HFF-Myc (cell line): ENCODE data around the gene FREM2.

Experiments
- DNase-seq: peaks from one replicate; pipeline ENCODE4 v3.0.0-alpha.2; 2011; ENCODE audit warnings: low read depth; ENCODE audit errors: extremely low read depth
- H3K4me3 ChIP-seq: replicated peaks from 2 replicates; pipeline ENCODE4 v1.5.1; 2011; ENCODE audit warnings: low read depth, mild to moderate bottlenecking, control low read depth, low read length
- TF ChIP-seq, protein P1 (sequence below): IDR thresholded peaks from 2 replicates; pipeline ENCODE4 v1.5.1; 2012; ENCODE audit warnings: mild to moderate bottlenecking, low read depth, low read length, control low read depth; ENCODE audit errors: missing control alignments

Gene FREM2

DNA sequence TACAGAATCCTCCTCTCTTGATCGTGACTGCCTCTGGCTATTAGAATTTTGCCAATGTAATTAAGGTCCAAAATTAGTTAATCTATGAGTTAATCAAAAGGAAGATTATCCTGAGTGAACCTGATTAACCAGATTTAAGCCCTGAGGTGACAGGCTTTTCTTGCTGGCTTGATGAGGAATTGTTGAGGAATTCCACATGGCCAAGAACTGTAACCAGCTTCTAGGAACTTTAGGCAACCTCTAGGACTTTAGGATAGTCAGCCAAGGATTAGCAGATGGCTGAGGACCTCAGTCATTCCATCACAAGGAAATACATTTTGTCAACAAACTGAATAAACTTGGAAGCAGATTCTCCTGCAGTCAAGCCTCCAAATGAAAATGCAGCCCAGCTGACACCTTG is 219.0 kb downstream of the FREM2 start:
- TF ChIP-seq, protein P1, sequence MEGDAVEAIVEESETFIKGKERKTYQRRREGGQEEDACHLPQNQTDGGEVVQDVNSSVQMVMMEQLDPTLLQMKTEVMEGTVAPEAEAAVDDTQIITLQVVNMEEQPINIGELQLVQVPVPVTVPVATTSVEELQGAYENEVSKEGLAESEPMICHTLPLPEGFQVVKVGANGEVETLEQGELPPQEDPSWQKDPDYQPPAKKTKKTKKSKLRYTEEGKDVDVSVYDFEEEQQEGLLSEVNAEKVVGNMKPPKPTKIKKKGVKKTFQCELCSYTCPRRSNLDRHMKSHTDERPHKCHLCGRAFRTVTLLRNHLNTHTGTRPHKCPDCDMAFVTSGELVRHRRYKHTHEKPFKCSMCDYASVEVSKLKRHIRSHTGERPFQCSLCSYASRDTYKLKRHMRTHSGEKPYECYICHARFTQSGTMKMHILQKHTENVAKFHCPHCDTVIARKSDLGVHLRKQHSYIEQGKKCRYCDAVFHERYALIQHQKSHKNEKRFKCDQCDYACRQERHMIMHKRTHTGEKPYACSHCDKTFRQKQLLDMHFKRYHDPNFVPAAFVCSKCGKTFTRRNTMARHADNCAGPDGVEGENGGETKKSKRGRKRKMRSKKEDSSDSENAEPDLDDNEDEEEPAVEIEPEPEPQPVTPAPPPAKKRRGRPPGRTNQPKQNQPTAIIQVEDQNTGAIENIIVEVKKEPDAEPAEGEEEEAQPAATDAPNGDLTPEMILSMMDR = no peak
- H3K4me3 ChIP-seq = no peak overlapping the region
- no peak for DNase-seq

DNA sequence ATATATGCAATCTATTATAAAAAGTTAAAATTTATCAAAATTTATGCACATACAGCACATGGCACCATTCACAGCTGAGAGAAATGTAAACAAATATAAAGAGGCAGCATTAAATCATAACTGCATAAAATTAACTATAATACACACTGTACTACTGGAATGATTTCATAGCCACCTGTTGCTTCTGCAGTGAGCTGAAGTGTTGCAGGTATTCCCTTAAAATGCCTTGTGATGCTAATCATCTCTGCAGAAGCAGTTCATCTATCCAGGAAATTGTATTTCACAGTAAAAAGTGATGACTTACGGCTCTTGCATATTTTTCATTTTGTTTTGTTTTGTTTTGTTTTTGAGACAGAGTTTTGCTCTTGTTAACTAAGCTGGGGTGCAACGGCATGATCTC is 221.7 kb downstream of the FREM2 start:
- no peak overlapping the region for H3K4me3 ChIP-seq
- no peak for DNase-seq
- TF ChIP-seq, protein P1 = no peak

DNA sequence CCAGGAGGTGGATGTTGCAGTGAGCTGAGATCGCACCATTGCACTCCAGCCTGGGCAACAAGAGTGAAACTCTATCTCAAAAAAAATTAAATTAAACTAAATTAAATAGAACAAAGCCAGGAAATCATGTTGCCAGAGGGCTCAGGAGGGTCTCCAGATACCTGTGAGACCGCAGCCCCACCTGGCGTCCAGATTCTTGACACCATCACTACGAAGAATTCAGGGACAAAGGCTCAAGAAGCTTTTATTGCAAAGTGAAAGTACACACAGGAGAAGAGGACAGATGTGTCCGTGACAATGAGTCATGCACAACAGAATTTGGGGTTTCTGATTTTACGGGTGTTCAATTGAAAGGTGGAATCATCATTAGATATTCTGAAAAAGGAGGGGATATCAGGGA is 227.2 kb downstream of the FREM2 start:
- TF ChIP-seq, protein P1 = no peak
- DNase-seq = no peak
- H3K4me3 ChIP-seq = no peak overlapping the region

DNA sequence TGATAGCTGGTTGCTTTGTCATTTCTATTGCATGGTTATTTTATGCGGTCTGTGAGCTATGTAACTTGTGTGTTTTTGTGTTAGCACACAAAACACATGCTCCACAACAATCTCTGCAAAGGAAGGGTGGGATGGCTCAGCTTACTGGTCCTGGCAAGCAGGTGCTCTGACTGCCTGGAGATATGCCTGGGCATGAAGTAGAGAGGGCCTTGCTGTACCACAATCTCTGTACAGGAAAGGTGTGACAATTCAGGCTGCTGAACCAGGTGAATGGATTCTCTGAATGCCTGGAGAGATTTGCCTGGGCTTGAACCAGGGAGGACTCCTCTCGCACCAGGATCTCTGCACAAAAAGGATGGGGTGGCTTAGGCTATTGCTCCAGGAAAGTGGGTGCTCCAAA is 234.2 kb downstream of the FREM2 start:
- H3K4me3 ChIP-seq = no peak overlapping the region
- DNase-seq = no peak
- TF ChIP-seq, protein P1 = no peak

DNA sequence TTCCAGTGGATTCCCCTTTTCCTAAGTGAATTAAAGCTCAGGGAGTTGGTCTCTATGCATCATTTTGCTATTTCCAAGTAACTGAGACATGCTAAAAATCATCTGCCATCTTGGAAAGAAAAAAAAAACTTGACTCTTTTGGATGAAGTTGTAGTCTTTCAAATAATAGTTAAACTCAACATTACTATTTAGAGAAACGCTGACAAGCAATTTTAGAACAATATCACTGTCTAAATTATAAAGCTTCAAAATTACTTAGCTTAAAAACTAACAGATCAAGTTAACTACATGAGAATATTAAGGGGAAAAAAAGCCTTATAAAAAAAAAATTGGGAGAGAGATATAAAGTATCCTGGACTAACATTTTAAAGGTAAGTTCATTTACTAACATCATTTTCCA is 235.3 kb downstream of the FREM2 start:
- DNase-seq = no peak
- H3K4me3 ChIP-seq = no peak overlapping the region
- TF ChIP-seq, protein P1 = no peak

DNA sequence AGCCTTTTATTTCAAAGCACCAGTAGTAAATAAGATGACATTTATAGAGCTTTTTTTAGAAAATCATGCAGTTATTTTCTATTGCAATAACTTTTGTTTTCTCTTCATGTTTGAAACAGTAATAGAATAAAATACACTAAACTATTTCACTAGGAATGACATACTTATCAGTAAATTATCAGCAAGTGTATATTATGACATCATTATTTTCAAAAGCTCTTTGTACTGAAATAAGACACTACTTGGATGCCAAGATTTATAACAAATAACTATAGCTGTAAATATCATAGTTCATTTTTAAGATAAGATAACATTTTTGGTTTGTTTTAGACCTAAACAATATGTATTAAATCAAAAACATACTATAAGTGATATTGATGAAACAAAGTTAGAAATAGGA is 246.9 kb downstream of the FREM2 start:
- H3K4me3 ChIP-seq = no peak overlapping the region
- no peak for DNase-seq
- TF ChIP-seq, protein P1 = no peak
